Mesenchymal stem cell (in vitro differentiated cells and primary cell): ENCODE data around the gene NDUFAF8.

Experiments used
- DNase-seq: peaks from one replicate; pipeline ENCODE4 v3.0.0-alpha.2; 2013
- H2AFZ ChIP-seq: one replicate; pipeline ENCODE4 v1.6.1; 2013; ENCODE audit warnings: low read depth, mild to moderate bottlenecking, control low read depth, inconsistent platforms, low read length, moderate library complexity
- H2AK5ac ChIP-seq: 2 replicates; pipeline ENCODE4 v1.6.1; 2013; ENCODE audit warnings: low read length, moderate library complexity, mild to moderate bottlenecking, inconsistent platforms; ENCODE audit not compliant: severe bottlenecking
- H2BK120ac ChIP-seq: one replicate; pipeline ENCODE4 v1.6.1; 2013; ENCODE audit warnings: low read depth, mild to moderate bottlenecking, inconsistent platforms, low read length, moderate library complexity
- H2BK12ac ChIP-seq, 2 experiments: one replicate each; pipeline ENCODE4 v1.6.1; 2013; ENCODE audit warnings: inconsistent platforms in 2 of 2, low read length in 2 of 2, mild to moderate bottlenecking in 2 of 2, moderate library complexity in 2 of 2, control low read depth in 1 of 2
- H2BK15ac ChIP-seq: one replicate; pipeline ENCODE4 v1.6.1; 2013; ENCODE audit warnings: mild to moderate bottlenecking, low read depth, inconsistent platforms; ENCODE audit not compliant: poor library complexity, severe bottlenecking
- H2BK5ac ChIP-seq: 2 replicates; pipeline ENCODE4 v1.6.1; 2013; ENCODE audit warnings: low read depth, mild to moderate bottlenecking, low read length, control low read depth, inconsistent platforms; ENCODE audit not compliant: poor library complexity, severe bottlenecking
- H3K14ac ChIP-seq, 2 experiments: one replicate each; pipeline ENCODE4 v1.6.1; 2013; ENCODE audit warnings: inconsistent platforms in 2 of 2, low read length in 2 of 2, control low read depth in 1 of 2, mild to moderate bottlenecking in 1 of 2, moderate library complexity in 1 of 2
- H3K18ac ChIP-seq, 2 experiments: one replicate each; pipeline ENCODE4 v1.6.1; 2013; ENCODE audit warnings: inconsistent platforms in 2 of 2, low read length in 2 of 2, control low read depth in 1 of 2, low read depth in 1 of 2, mild to moderate bottlenecking in 1 of 2
- H3K23ac ChIP-seq, 2 experiments: one replicate each; pipeline ENCODE4 v1.6.1; 2013; ENCODE audit warnings: inconsistent platforms in 2 of 2, low read length in 2 of 2, mild to moderate bottlenecking in 2 of 2, moderate library complexity in 2 of 2, control low read depth in 1 of 2
- H3K27ac ChIP-seq: 2 replicates; pipeline ENCODE4 v1.5.1; 2013; ENCODE audit warnings: mild to moderate bottlenecking, moderate library complexity, low read length, control low read depth, inconsistent platforms; ENCODE audit not compliant: poor library complexity, severe bottlenecking
- H3K27me3 ChIP-seq, 2 experiments: 2 replicates each; pipeline versions ENCODE4 v1.6.1 to v1.7.0; 2013; ENCODE audit warnings: low read length in 2 of 2, mild to moderate bottlenecking in 2 of 2, moderate library complexity in 2 of 2, control low read depth in 1 of 2, inconsistent platforms in 1 of 2; ENCODE audit not compliant: control insufficient read depth in 1 of 2, insufficient read depth in 1 of 2
- H3K36me3 ChIP-seq, 2 experiments: 2 replicates each; pipeline versions ENCODE4 v1.6.1 to v1.7.0; 2013; ENCODE audit warnings: low read length in 2 of 2, control low read depth in 1 of 2, inconsistent platforms in 1 of 2, low read depth in 1 of 2, mild to moderate bottlenecking in 1 of 2; ENCODE audit not compliant: insufficient read depth in 2 of 2, control insufficient read depth in 1 of 2
- H3K4ac ChIP-seq, 2 experiments: one replicate each; pipeline ENCODE4 v1.6.1; 2013; ENCODE audit warnings: inconsistent platforms in 2 of 2, low read length in 2 of 2, mild to moderate bottlenecking in 2 of 2, moderate library complexity in 2 of 2, control low read depth in 1 of 2, low read depth in 1 of 2
- H3K4me1 ChIP-seq: 2 replicates; pipeline ENCODE4 v1.6.1; 2013; ENCODE audit warnings: low read depth, low read length, control low read depth; ENCODE audit not compliant: control insufficient read depth, insufficient read depth
- H3K4me2 ChIP-seq: 2 replicates; pipeline ENCODE4 v1.6.1; 2013; ENCODE audit warnings: low read length, mild to moderate bottlenecking, inconsistent platforms; ENCODE audit not compliant: poor library complexity, severe bottlenecking
- H3K4me3 ChIP-seq, 2 experiments: 2 replicates each; pipeline versions ENCODE4 v1.5.1 to v1.7.0; 2013; ENCODE audit warnings: low read length in 2 of 2, mild to moderate bottlenecking in 2 of 2, control low read depth in 1 of 2, low read depth in 1 of 2; ENCODE audit not compliant: insufficient read depth in 1 of 2
- H3K79me1 ChIP-seq: replicated peaks from 2 replicates; pipeline ENCODE4 v1.6.1; 2013; ENCODE audit warnings: mild to moderate bottlenecking, control low read depth, low read length, inconsistent platforms; ENCODE audit not compliant: poor library complexity, severe bottlenecking
- H3K9ac ChIP-seq: 2 replicates; pipeline ENCODE4 v1.7.0; 2013; ENCODE audit warnings: mild to moderate bottlenecking, low read length, moderate library complexity
- H3K9me3 ChIP-seq: 2 replicates; pipeline ENCODE4 v1.7.0; 2013; ENCODE audit warnings: mild to moderate bottlenecking, low read length; ENCODE audit not compliant: control insufficient read depth
- H4K8ac ChIP-seq: one replicate; pipeline ENCODE4 v1.6.1; 2013; ENCODE audit warnings: inconsistent platforms, mild to moderate bottlenecking, low read length, moderate library complexity
- H4K91ac ChIP-seq: one replicate; pipeline ENCODE4 v1.6.1; 2013; ENCODE audit warnings: mild to moderate bottlenecking, low read length, inconsistent platforms
- WGBS: methylation state at CpG from one replicate; pipeline ENCODE4 v1.1.7; 2013; ENCODE audit warnings: mixed read lengths; 5-methylcytosine and 5-hydroxymethylcytosine counted together

NDUFAF8 gene

DNA sequence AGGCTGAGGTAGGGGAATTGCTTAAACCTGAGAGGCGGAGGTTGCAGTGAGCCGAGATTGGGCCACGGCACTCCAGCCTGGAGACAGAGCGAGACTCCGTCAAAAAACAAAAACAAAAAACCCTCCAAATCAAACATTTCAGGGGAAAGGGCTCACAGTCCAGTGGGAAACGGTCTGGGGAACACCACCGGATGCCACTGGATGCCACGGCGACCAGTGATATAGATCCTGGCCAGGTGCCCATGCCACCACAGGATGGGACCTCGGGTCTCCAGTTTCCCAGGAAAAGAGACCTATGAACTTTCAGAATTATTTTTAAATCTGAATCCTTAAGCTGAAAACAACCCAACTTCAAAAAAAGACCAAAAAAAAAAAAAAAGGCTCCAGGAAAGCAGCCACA is 28.7 kb upstream of the NDUFAF8 start:
- H3K79me1 ChIP-seq, result peaks cover 18% of the 10 kb centered on the region
- no peak overlapping the region for H3K18ac ChIP-seq
- H2AFZ ChIP-seq, result no peak overlapping the region
- no peak overlapping the region for H3K4me2 ChIP-seq
- no peak overlapping the region for H2BK120ac ChIP-seq
- peaks cover 10% of the 10 kb centered on the region for H3K4me1 ChIP-seq
- H3K36me3 ChIP-seq, result peaks cover 0 to 35% of the 10 kb centered on the region in 2 experiments
- no peak overlapping the region for H2AK5ac ChIP-seq
- no peak overlapping the region for H2BK15ac ChIP-seq
- peak overlapping the region; percentile 15 for H3K9ac ChIP-seq
- H3K4me3 ChIP-seq, result no peak overlapping the region
- H3K23ac ChIP-seq, result no peak overlapping the region
- no peak overlapping the region for H3K27ac ChIP-seq
- no peaks in the 10 kb centered on the region for H3K27me3 ChIP-seq
- H4K91ac ChIP-seq, result no peak overlapping the region
- no peak overlapping the region for H4K8ac ChIP-seq
- H2BK12ac ChIP-seq, result no peak overlapping the region
- no peaks in the 10 kb centered on the region for H3K9me3 ChIP-seq
- H3K14ac ChIP-seq, result no peak overlapping the region
- no peak overlapping the region for H2BK5ac ChIP-seq
- DNase-seq, result no peak
- no peak overlapping the region for H3K4ac ChIP-seq
- 95% methylated on average over 7 of the region's 10 CpGs for WGBS

GRCh38 chr17:81210868-81211267 is 28.2 kb upstream of the NDUFAF8 start:
- H3K27ac ChIP-seq, result no peak overlapping the region
- no peak overlapping the region for H2BK12ac ChIP-seq
- no peak overlapping the region for H2BK120ac ChIP-seq
- DNase-seq, result no peak
- WGBS, result 85% methylated on average over 14 of the region's 14 CpGs
- H3K4me3 ChIP-seq, result no peak overlapping the region
- H3K18ac ChIP-seq, result no peak overlapping the region
- H3K9ac ChIP-seq, result peak overlapping the region; percentile 15
- no peak overlapping the region for H4K91ac ChIP-seq
- no peak overlapping the region for H2AFZ ChIP-seq
- H3K9me3 ChIP-seq, result no peaks in the 10 kb centered on the region
- H3K23ac ChIP-seq, result no peak overlapping the region
- peaks cover 0 to 35% of the 10 kb centered on the region in 2 experiments for H3K36me3 ChIP-seq
- peaks cover 10% of the 10 kb centered on the region for H3K4me1 ChIP-seq
- H3K4ac ChIP-seq, result peak overlapping the region in 1 of 2 experiments; percentile 17
- peak overlapping the region; percentile 12 for H4K8ac ChIP-seq
- H3K14ac ChIP-seq, result no peak overlapping the region
- no peak overlapping the region for H2AK5ac ChIP-seq
- no peak overlapping the region for H2BK15ac ChIP-seq
- H3K27me3 ChIP-seq, result no peaks in the 10 kb centered on the region
- H3K79me1 ChIP-seq, result peaks cover 18% of the 10 kb centered on the region
- no peak overlapping the region for H2BK5ac ChIP-seq
- H3K4me2 ChIP-seq, result no peak overlapping the region

- H3K9ac ChIP-seq, result no peak overlapping the region
- H2BK15ac ChIP-seq, result no peak overlapping the region
- peaks cover 0 to 33% of the 10 kb centered on the region in 2 experiments for H3K36me3 ChIP-seq
- no peak overlapping the region for H4K91ac ChIP-seq
- WGBS, result 98% methylated on average over 4 of the region's 9 CpGs
- H4K8ac ChIP-seq, result no peak overlapping the region
- no peaks in the 10 kb centered on the region for H3K27me3 ChIP-seq
- H2BK12ac ChIP-seq, result no peak overlapping the region
- H3K79me1 ChIP-seq, result peaks cover 24% of the 10 kb centered on the region
- no peak overlapping the region for H3K27ac ChIP-seq
- H2BK120ac ChIP-seq, result no peak overlapping the region
- H2AFZ ChIP-seq, result no peak overlapping the region
- H3K18ac ChIP-seq, result no peak overlapping the region
- H3K4me3 ChIP-seq, result no peak overlapping the region
- no peak for DNase-seq
- H3K23ac ChIP-seq, result peak overlapping the region in 1 of 2 experiments; percentile 61
- H3K4me1 ChIP-seq, result peaks cover 10% of the 10 kb centered on the region
- H3K4ac ChIP-seq, result no peak overlapping the region
- no peak overlapping the region for H2BK5ac ChIP-seq
- no peaks in the 10 kb centered on the region for H3K9me3 ChIP-seq
- no peak overlapping the region for H2AK5ac ChIP-seq
- H3K14ac ChIP-seq, result no peak overlapping the region
- H3K4me2 ChIP-seq, result no peak overlapping the region
Measured at GRCh38 chr17:81212365-81212764, 26.8 kb upstream of the NDUFAF8 start.

DNA sequence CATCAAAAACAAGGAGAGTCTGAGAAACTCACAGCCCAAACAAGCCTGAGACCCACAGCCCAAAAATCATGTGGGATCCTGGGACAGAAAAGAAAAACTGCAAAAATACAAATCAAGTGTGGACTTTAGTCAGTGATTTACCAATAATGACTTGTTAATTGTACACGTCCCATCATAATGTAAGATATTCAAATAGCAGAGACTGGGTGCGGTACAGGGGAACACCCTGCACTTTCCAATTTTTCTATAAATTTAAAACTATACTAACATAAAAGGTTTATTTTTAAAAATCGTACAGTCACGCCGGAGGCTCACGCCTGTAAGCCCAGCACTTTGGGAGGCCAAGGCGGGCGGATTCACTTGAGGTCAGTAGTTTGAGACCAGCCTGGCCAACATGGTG is 25.1 kb upstream of the NDUFAF8 start:
- H2BK15ac ChIP-seq, result no peak overlapping the region
- H2BK5ac ChIP-seq, result no peak overlapping the region
- H3K9ac ChIP-seq, result no peak overlapping the region
- H4K8ac ChIP-seq, result no peak overlapping the region
- DNase-seq, result no peak
- H3K14ac ChIP-seq, result no peak overlapping the region
- H3K27ac ChIP-seq, result no peak overlapping the region
- H2BK12ac ChIP-seq, result no peak overlapping the region
- H3K4me2 ChIP-seq, result no peak overlapping the region
- no peak overlapping the region for H3K4ac ChIP-seq
- H3K23ac ChIP-seq, result no peak overlapping the region
- H2AK5ac ChIP-seq, result no peak overlapping the region
- H3K27me3 ChIP-seq, result no peaks in the 10 kb centered on the region
- peaks cover 0 to 32% of the 10 kb centered on the region in 2 experiments for H3K36me3 ChIP-seq
- H3K18ac ChIP-seq, result no peak overlapping the region
- no peak overlapping the region for H4K91ac ChIP-seq
- WGBS, result 97% methylated on average over 8 of the region's 8 CpGs
- H3K4me3 ChIP-seq, result no peak overlapping the region
- H3K9me3 ChIP-seq, result no peaks in the 10 kb centered on the region
- H3K79me1 ChIP-seq, result peaks cover 30% of the 10 kb centered on the region
- H2AFZ ChIP-seq, result no peak overlapping the region
- H2BK120ac ChIP-seq, result no peak overlapping the region
- peaks cover 6% of the 10 kb centered on the region for H3K4me1 ChIP-seq
